Astrocyte of the spinal cord (primary cell): Measurements from ENCODE around the gene ELOB.

Experiments
- DNase-seq: peaks from one replicate; pipeline ENCODE4 v3.0.0; 2011; ENCODE audit warnings: low read depth, low spot score
- H3K4me3 ChIP-seq: 2 replicates; pipeline ENCODE4 v1.5.1; 2011; ENCODE audit warnings: low read depth, mild to moderate bottlenecking, low read length, moderate library complexity
- CTCF ChIP-seq: IDR thresholded peaks from 2 replicates; pipeline ENCODE4 v1.5.1; 2012; ENCODE audit warnings: low read depth, mild to moderate bottlenecking, low read length, inconsistent platforms
- in situ Hi-C: cut with HindIII; loops from 2 replicates; pipeline ENCODE4 v1.10.0; 2017; ENCODE audit warnings: low sequenced_read_pairs

ELOB gene

GRCh38 chr16:2737238-2737605 is 39.9 kb downstream of the ELOB start:
- in situ Hi-C loops, result no loop called here
- no peak for TF ChIP-seq CTCF
- no peak for DNase-seq

GRCh38 chr16:2736476-2737237 is 40.4 kb downstream of the ELOB start:
- TF ChIP-seq CTCF, result no peak
- H3K4me3 ChIP-seq, result no peak overlapping the region
- in situ Hi-C loops, result no loop called here

More at GRCh38 chr16:2737238-2737605, 39.9 kb downstream of the ELOB start:
- no peak overlapping the region for H3K4me3 ChIP-seq

GRCh38 chr16:2734844-2735515 is 42.1 kb downstream of the ELOB start:
- in situ Hi-C loops, result no loop called here
- H3K4me3 ChIP-seq, result no peak overlapping the region
- no peak for TF ChIP-seq CTCF
- DNase-seq, result no peak

More at GRCh38 chr16:2736476-2737237, 40.4 kb downstream of the ELOB start:
- DNase-seq, result no peak

- no peak overlapping the region for H3K4me3 ChIP-seq
- in situ Hi-C loops, result no loop called here
- no peak for TF ChIP-seq CTCF
- no peak for DNase-seq
Observed at GRCh38 chr16:2728034-2728433, 49.0 kb downstream of the ELOB start.

GRCh38 chr16:2726923-2727322 is 50.2 kb downstream of the ELOB start:
- no peak for TF ChIP-seq CTCF
- DNase-seq, result no peak
- in situ Hi-C loops, result no loop called here
- no peak overlapping the region for H3K4me3 ChIP-seq

- in situ Hi-C loops, result no loop called here
- TF ChIP-seq CTCF, result no peak
- no peak overlapping the region for H3K4me3 ChIP-seq
- DNase-seq, result no peak
Observed at GRCh38 chr16:2724816-2725348, 52.2 kb downstream of the ELOB start.
